Progenitor cell of endocrine pancreas (in vitro differentiated cells): ENCODE results near the gene OTUD4. TPM values are rescaled to one million over a fixed set of nuclear protein-coding genes. Genes with fewer than 3 reads are reported as not detected.

Experiments
- DNase-seq: peaks from one replicate; pipeline ENCODE4 v3.0.0; 2021; ENCODE audit warnings: low spot score; ENCODE audit not compliant: unreplicated experiment
- H3K27ac Mint-ChIP-seq: 2 replicates; pipeline ENCODE4 v1.8.0; 2021; ENCODE audit warnings: mild to moderate bottlenecking, moderate library complexity, mixed read lengths
- H3K27me3 Mint-ChIP-seq: 2 replicates; pipeline ENCODE4 v1.8.0; 2021; ENCODE audit warnings: mixed read lengths
- H3K36me3 Mint-ChIP-seq: 2 replicates; pipeline ENCODE4 v1.8.0; 2022; ENCODE audit warnings: mixed read lengths; ENCODE audit not compliant: insufficient read depth
- H3K4me1 Mint-ChIP-seq: 2 replicates; pipeline ENCODE4 v1.8.0; 2021; ENCODE audit warnings: low read depth, mixed read lengths
- H3K4me3 Mint-ChIP-seq: 2 replicates; pipeline ENCODE4 v1.8.0; 2021; ENCODE audit warnings: low read depth, mild to moderate bottlenecking, moderate library complexity, mixed read lengths
- H3K9me3 Mint-ChIP-seq: 2 replicates; pipeline ENCODE4 v1.8.0; 2021; ENCODE audit warnings: low read depth, mixed read lengths
- total RNA-seq: library from RNA; stranded (reverse); gene quantifications from 2 replicates; pipeline ENCODE4 v1.2.1, GENCODE V29; 2021
- TF ChIP-seq, protein P1 (sequence below): fragments of 200-600 bp; sonication (generic); IDR thresholded peaks from one replicate; pipeline ENCODE4 v1.5.0; 2021; ENCODE audit warnings: antibody characterized with exemption, mild to moderate bottlenecking; ENCODE audit not compliant: unreplicated experiment

OTUD4 gene
- total RNA-seq, 1 donor from 2014 or later = 41.8 TPM

DNA sequence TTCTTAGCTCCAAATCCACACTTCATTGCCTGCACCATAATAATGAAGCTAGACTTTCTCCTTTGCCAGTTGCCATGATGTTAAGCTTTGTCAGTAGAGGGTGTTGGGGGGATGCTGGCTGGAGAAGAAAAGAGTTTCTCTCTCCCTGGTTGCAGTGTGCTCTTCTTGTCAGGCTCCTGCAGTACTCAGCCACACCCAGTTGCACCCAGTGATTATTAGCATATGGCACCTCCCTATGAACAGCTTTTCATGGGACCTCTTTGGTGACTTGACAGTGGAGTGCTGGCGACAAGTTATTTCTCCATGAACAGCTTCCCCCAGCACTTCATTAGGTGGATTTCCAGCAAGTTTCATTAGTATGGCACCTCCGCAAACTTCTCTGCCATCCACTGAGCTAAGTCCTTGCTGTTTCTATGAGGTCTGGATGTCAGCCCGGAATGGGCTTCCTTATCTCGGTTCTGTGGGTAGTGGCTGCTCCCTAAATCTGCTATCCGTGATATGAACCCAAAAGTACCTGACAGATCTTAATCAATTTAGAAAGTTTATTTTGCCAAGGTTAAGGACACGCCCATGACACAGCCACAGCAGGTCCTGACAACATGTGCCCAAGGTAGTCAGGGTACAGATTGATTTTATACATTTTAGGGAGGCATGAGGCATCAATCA lies 18.8 kb upstream of the OTUD4 start:
- Mint-ChIP-seq H3K27me3 (no peaks in the 10 kb centered on the region), H3K4me3 (no peak overlapping the region), H3K27ac (no peak overlapping the region), H3K4me1 (peaks cover 2% of the 10 kb centered on the region), H3K36me3 (no peaks in the 10 kb centered on the region), H3K9me3 (peaks cover 3% of the 10 kb centered on the region)
- DNase-seq = no peak
- TF ChIP-seq, protein P1, sequence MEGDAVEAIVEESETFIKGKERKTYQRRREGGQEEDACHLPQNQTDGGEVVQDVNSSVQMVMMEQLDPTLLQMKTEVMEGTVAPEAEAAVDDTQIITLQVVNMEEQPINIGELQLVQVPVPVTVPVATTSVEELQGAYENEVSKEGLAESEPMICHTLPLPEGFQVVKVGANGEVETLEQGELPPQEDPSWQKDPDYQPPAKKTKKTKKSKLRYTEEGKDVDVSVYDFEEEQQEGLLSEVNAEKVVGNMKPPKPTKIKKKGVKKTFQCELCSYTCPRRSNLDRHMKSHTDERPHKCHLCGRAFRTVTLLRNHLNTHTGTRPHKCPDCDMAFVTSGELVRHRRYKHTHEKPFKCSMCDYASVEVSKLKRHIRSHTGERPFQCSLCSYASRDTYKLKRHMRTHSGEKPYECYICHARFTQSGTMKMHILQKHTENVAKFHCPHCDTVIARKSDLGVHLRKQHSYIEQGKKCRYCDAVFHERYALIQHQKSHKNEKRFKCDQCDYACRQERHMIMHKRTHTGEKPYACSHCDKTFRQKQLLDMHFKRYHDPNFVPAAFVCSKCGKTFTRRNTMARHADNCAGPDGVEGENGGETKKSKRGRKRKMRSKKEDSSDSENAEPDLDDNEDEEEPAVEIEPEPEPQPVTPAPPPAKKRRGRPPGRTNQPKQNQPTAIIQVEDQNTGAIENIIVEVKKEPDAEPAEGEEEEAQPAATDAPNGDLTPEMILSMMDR = no peak

DNA sequence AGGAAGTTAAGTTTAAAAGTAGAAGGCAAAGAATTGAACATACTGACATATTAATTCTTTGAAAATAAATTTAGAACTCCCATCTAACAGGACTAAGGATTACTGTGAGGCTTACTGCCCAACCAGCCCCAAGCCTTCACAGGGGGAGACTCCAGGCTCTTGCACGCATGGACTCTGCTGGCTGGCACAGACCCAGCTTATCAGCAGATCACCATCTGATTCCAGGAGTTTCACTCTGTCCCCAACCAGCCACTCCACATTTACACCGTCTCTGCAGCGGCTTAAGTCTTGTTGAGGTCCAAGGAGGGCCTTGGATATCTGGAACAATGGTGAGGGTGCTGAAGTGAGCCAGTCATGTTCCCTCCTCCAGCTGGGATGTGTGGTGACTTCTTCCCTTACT lies 16.4 kb upstream of the OTUD4 start:
- H3K27me3 Mint-ChIP-seq = no peaks in the 10 kb centered on the region
- peaks cover 3% of the 10 kb centered on the region for H3K9me3 Mint-ChIP-seq

DNA sequence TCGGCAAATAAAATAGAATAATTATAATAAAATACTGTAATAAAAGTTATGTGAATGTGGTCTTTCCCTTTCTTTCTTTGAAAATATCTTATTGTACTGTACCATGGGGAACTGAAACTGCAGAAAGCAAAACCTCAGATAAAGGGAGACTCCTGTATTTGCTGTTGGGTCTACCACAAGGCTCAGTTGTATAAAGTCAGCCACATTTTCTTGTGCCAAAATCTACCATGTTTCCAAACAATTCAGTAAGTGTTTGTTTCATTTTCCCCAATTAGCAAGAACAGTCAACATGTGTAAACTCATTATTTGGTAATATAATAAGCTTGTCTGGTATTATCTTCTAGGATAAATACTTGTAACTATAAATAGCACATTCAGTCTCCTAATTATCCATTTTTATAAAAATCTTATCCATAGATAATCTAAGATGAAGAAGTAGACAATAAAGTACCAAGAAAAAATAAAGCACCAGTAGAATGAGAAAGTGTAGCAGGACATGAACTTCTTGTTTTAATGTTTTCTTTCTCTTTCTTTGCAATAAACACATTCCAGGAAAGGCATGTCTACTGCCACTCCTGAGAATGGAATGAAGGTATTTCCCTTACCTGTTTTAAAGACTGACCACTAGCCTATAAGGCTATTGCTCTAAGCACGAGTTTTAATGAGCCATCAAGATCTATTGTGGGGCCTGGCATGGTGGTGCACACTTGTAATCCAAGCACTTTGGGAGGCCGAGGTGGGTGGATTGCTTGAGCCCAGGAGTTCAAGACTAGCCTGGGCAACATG lies 15.0 kb upstream of the OTUD4 start:
- H3K27me3 Mint-ChIP-seq = no peaks in the 10 kb centered on the region
- DNase-seq = no peak

More for the DNA sequence above, 16.4 kb upstream of the OTUD4 start:
- H3K4me1 Mint-ChIP-seq = peaks cover 2% of the 10 kb centered on the region
- no peaks in the 10 kb centered on the region for H3K36me3 Mint-ChIP-seq
- no peak overlapping the region for H3K27ac Mint-ChIP-seq
- DNase-seq = no peak
- H3K4me3 Mint-ChIP-seq = no peak overlapping the region
- TF ChIP-seq, protein P1 = no peak

DNA sequence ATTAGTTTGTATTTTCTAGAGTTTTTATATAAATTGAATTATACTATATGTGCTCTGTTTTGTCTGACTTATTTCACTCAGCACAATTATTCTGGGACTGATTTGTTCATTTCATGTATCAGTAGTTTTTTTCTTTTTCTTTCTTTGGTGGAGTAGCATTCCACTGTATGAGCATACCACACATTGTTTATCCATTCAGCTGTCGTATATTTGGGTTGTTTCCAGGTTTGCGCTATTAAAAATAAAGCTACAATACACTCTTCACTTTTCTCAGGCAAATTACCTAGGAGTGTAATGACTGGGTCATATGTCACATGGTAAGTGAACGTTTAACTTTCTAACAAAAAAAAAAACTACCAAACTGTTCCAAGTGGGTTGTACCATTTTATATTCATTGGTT lies 9.6 kb upstream of the OTUD4 start:
- no peaks in the 10 kb centered on the region for H3K9me3 Mint-ChIP-seq
- DNase-seq = no peak
- H3K27me3 Mint-ChIP-seq = no peaks in the 10 kb centered on the region
- no peak overlapping the region for H3K27ac Mint-ChIP-seq
- H3K4me1 Mint-ChIP-seq = no peaks in the 10 kb centered on the region
- no peaks in the 10 kb centered on the region for H3K36me3 Mint-ChIP-seq
- TF ChIP-seq, protein P1 = no peak
- no peak overlapping the region for H3K4me3 Mint-ChIP-seq

More for the DNA sequence above, 15.0 kb upstream of the OTUD4 start:
- Mint-ChIP-seq H3K4me3 (no peak overlapping the region), H3K27ac (no peak overlapping the region), H3K36me3 (no peaks in the 10 kb centered on the region), H3K4me1 (peaks cover 2% of the 10 kb centered on the region), H3K9me3 (peaks cover 3% of the 10 kb centered on the region)
- TF ChIP-seq, protein P1 = no peak

DNA sequence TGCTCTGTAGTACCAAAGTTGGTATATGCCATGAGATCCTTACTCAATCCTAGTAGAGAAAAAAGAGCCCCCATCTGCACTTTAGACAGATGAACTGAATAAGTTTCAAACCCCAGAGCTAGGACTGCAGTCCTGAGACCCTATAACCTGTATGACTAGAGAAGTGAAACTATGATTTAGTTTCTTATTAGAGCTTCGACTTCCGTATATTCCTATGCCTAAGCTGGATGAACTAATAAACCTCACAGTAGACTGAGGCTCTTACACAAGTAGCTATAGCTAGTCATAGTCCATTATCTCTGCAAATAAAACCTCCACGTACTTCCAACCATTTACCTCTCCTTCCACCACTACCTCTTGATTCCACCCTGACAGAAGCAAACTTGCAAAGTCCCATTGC lies 6.3 kb upstream of the OTUD4 start:
- H3K36me3 Mint-ChIP-seq = no peaks in the 10 kb centered on the region
- no peaks in the 10 kb centered on the region for H3K9me3 Mint-ChIP-seq
- TF ChIP-seq, protein P1 = no peak
- no peak overlapping the region for H3K4me3 Mint-ChIP-seq
- no peak for DNase-seq
- no peaks in the 10 kb centered on the region for H3K4me1 Mint-ChIP-seq
- H3K27me3 Mint-ChIP-seq = no peaks in the 10 kb centered on the region
- no peak overlapping the region for H3K27ac Mint-ChIP-seq
